Mammary epithelial cell (primary cell): Measurements from ENCODE around the gene TENM4.

Source experiments
- EZH2 ChIP-seq: IDR thresholded peaks from 2 replicates; pipeline ENCODE4 v1.6.1; 2012; ENCODE audit warnings: low read length, inconsistent platforms, borderline replicate concordance
- TF ChIP-seq, protein P1 (sequence below), 2 donors: IDR thresholded peaks in 1 of 2; conservative IDR thresholded peaks in 1 of 2; 2 replicates each; pipeline ENCODE4 v1.5.1; 2011 to 2012; ENCODE audit warnings: inconsistent platforms in 2 of 2, low read length in 2 of 2, mild to moderate bottlenecking in 2 of 2, control low read depth in 1 of 2, low read depth in 1 of 2; ENCODE audit not compliant: insufficient read depth in 1 of 2; ENCODE audit errors: extremely low read depth in 1 of 2

DNA sequence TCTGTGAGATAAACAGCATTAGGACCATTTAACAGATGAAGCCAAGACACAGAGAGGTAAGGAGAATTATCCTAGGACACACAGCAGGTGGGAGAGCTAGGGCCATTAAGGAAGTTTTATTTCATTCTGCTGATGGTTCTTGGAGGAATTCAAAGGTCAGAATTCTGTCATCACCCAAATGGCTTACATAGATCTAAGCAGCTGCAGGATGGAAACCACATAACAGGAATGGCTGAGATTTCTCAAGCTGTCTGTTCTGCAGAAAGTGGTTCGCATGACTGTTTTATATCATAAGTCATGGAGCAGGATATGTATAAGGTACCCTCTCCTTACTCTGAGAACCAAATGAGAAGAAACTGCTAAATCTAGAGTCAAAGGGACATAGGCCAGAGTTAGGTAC, 702.9 kb downstream of the TENM4 start:
- TF ChIP-seq, protein P1, sequence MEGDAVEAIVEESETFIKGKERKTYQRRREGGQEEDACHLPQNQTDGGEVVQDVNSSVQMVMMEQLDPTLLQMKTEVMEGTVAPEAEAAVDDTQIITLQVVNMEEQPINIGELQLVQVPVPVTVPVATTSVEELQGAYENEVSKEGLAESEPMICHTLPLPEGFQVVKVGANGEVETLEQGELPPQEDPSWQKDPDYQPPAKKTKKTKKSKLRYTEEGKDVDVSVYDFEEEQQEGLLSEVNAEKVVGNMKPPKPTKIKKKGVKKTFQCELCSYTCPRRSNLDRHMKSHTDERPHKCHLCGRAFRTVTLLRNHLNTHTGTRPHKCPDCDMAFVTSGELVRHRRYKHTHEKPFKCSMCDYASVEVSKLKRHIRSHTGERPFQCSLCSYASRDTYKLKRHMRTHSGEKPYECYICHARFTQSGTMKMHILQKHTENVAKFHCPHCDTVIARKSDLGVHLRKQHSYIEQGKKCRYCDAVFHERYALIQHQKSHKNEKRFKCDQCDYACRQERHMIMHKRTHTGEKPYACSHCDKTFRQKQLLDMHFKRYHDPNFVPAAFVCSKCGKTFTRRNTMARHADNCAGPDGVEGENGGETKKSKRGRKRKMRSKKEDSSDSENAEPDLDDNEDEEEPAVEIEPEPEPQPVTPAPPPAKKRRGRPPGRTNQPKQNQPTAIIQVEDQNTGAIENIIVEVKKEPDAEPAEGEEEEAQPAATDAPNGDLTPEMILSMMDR (conservative IDR thresholded peaks at IDR 0.05 in 1 of 2, IDR thresholded peaks at IDR 0.05 in 1 of 2; ENCODE audit: extremely low read depth in 1 of 2, insufficient read depth in 1 of 2, low read depth in 1 of 2, low read length in 2 of 2), result no peak
- no peak for TF ChIP-seq EZH2
